ENCODE data around the gene MYO3B.

DNA sequence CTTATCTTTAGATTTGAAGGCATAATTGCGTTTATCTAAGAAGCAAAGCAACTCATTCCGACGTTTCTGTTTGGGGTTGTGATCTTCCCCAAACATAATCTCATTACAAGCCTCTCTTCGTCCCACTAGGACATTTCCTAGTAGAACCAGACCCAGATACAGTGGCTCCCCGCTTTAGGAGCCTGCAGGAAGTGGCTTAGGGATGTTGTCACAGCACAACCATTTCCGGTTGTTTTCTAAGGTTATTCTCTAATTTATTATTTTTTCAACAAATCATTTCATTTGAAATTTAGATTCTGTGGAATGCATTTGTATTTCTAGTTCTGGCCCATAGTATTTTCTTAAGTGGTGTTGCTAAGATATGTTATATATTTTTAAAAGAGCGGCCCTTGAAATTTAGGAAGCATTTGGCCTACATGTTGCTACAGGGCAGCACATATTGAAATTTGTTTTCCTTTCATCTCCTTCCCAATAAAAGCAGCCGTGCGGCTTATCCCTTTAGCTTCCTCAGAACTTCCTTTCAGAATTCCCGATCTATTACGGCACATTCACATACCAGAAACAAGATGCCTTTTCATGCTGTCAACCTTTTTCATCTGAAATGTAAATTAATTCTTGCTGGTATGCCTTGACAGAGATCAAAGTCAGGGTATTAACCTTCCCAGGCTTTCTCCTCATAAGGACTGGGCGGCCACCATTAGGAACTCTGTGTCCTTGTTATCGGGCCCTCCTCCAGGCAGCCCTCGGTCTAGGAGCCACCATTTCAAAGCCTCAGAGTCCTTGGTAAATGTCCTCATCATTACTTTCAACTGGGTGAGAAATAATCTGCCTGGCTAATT lies 326.2 kb downstream of the MYO3B start:
- TF ChIP-seq, protein P1, sequence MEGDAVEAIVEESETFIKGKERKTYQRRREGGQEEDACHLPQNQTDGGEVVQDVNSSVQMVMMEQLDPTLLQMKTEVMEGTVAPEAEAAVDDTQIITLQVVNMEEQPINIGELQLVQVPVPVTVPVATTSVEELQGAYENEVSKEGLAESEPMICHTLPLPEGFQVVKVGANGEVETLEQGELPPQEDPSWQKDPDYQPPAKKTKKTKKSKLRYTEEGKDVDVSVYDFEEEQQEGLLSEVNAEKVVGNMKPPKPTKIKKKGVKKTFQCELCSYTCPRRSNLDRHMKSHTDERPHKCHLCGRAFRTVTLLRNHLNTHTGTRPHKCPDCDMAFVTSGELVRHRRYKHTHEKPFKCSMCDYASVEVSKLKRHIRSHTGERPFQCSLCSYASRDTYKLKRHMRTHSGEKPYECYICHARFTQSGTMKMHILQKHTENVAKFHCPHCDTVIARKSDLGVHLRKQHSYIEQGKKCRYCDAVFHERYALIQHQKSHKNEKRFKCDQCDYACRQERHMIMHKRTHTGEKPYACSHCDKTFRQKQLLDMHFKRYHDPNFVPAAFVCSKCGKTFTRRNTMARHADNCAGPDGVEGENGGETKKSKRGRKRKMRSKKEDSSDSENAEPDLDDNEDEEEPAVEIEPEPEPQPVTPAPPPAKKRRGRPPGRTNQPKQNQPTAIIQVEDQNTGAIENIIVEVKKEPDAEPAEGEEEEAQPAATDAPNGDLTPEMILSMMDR (IDR thresholded peaks at IDR 0.05): no peak
- TF ChIP-seq EZH2 (IDR thresholded peaks at IDR 0.05; ENCODE audit: borderline replicate concordance, insufficient read depth, low read depth, low read length, poor library complexity, severe bottlenecking): no peak

All from B cell (primary cell).